CD8-positive, alpha-beta memory T cell (primary cell): Measurements from ENCODE around the gene UPK1A. TPM values are rescaled to one million over a fixed set of nuclear protein-coding genes. Genes with fewer than 3 reads are reported as not detected.

ENCODE experiments used
- CTCF ChIA-PET: fragments of 350-600 bp; sonication (Branson Sonifier 250); formaldehyde crosslinking; loops from one replicate; lab custom pipeline; 2021; ENCODE audit warnings: antibody characterized with exemption; lab: Charles Lee
- POLR2A ChIA-PET: fragments of 350-600 bp; sonication (Branson Sonifier 250); formaldehyde crosslinking; loops from one replicate; lab custom pipeline; 2021; ENCODE audit warnings: antibody characterized with exemption; lab: Charles Lee
- DNase-seq, 5 donors: peaks; one replicate each; pipeline versions ENCODE4 v3.0.0 to v3.0.0-alpha.2; 2020 to 2022; ENCODE audit warnings: mixed read lengths in 1 of 5
- H3K27ac ChIP-seq: one replicate; pipeline ENCODE4 v1.7.0; 2013; ENCODE audit warnings: low read depth, mild to moderate bottlenecking, low read length, moderate library complexity
- H3K27me3 ChIP-seq: 2 replicates; pipeline ENCODE4 v1.7.0; 2013; ENCODE audit warnings: low read length, mild to moderate bottlenecking; ENCODE audit not compliant: insufficient read depth, poor library complexity, severe bottlenecking
- H3K36me3 ChIP-seq: 2 replicates; pipeline ENCODE4 v1.7.0; 2013; ENCODE audit warnings: mild to moderate bottlenecking, low read length, moderate library complexity; ENCODE audit not compliant: insufficient read depth
- H3K4me1 ChIP-seq: 2 replicates; pipeline ENCODE4 v1.7.0; 2013; ENCODE audit warnings: mild to moderate bottlenecking, low read length, moderate library complexity; ENCODE audit not compliant: insufficient read depth
- H3K4me3 ChIP-seq: 2 replicates; pipeline ENCODE4 v1.7.0; 2013; ENCODE audit warnings: mild to moderate bottlenecking, low read length
- H3K9me3 ChIP-seq: 2 replicates; pipeline ENCODE4 v1.7.0; 2013; ENCODE audit warnings: mild to moderate bottlenecking, low read length
- H3K27ac Mint-ChIP-seq, 8 donors: one replicate each; pipeline ENCODE4 v1.8.0; 2020 to 2021; ENCODE audit warnings: mixed read lengths in 8 of 8, mild to moderate bottlenecking in 6 of 8, inconsistent platforms in 3 of 8, moderate library complexity in 3 of 8
- H3K27me3 Mint-ChIP-seq, 2 donors: one replicate each; pipeline ENCODE4 v1.8.0; 2020 to 2021; ENCODE audit warnings: mixed read lengths in 2 of 2, mild to moderate bottlenecking in 1 of 2, moderate library complexity in 1 of 2
- H3K36me3 Mint-ChIP-seq, 3 donors: one replicate each; pipeline ENCODE4 v1.8.0; 2020 to 2021; ENCODE audit warnings: mixed read lengths in 3 of 3, inconsistent platforms in 1 of 3, mild to moderate bottlenecking in 1 of 3
- H3K4me1 Mint-ChIP-seq, 3 donors: one replicate each; pipeline ENCODE4 v1.8.0; 2020 to 2021; ENCODE audit warnings: mixed read lengths in 3 of 3, inconsistent platforms in 1 of 3, mild to moderate bottlenecking in 1 of 3
- H3K4me3 Mint-ChIP-seq, 7 donors: one replicate each; pipeline ENCODE4 v1.8.0; 2020 to 2021; ENCODE audit warnings: mixed read lengths in 7 of 7, mild to moderate bottlenecking in 6 of 7, moderate library complexity in 4 of 7, inconsistent platforms in 2 of 7
- H3K9me3 Mint-ChIP-seq, 5 donors: one replicate each; pipeline ENCODE4 v1.8.0; 2020 to 2022; ENCODE audit warnings: mixed read lengths in 5 of 5, mild to moderate bottlenecking in 3 of 5, moderate library complexity in 2 of 5, inconsistent platforms in 1 of 5
- polyA plus RNA-seq: library from polyadenylated mRNA; unstranded; fragments of 300-500 nt; fragmentation: Illumina TruSeq; gene quantifications from one replicate; pipeline ENCODE4 v1.2.3, GENCODE V29; 2021
- total RNA-seq, 2 experiments: library from RNA; stranded (reverse); gene quantifications; one replicate each; pipeline ENCODE4 v1.2.3, GENCODE V29; 2021

UPK1A gene
- total and polyA plus RNA-seq, 3 experiments from 2014 or later, result 0.22 TPM; not detected in 2

- no peaks in the 10 kb centered on the region for H3K27me3 ChIP-seq
- H3K9me3 ChIP-seq, result no peaks in the 10 kb centered on the region
- ChIA-PET POLR2A (no interaction called here), CTCF (interaction anchor here (1.0 kb wide), 1 partner anchor 12 kb away, joined by 3 read pairs; no protein-coding TSS in a partner anchor)
- peak within 1 kb of the TSS in 6 of 8 donors; percentile 53 to 81 (median 68) for H3K27ac Mint-ChIP-seq
- peak within 1 kb of the TSS; percentile 31 for H3K27ac ChIP-seq
- H3K4me3 Mint-ChIP-seq, result peak within 1 kb of the TSS; percentile 59 to 93 (median 90)
- peak; percentile 37 to 75 (median 58) for DNase-seq
- H3K4me1 ChIP-seq, result peaks cover 29% of the 10 kb centered on the region
- H3K9me3 Mint-ChIP-seq, result no peaks in the 10 kb centered on the region
- H3K36me3 ChIP-seq, result peaks cover 11% of the 10 kb centered on the region
- H3K4me3 ChIP-seq, result no peak within 1 kb of the TSS
- H3K36me3 Mint-ChIP-seq, result peaks cover 0 to 19% (median 0%) of the 10 kb centered on the region in 3 donors
- H3K4me1 Mint-ChIP-seq, result peaks cover 24 to 33% (median 28%) of the 10 kb centered on the region in 3 donors
- H3K27me3 Mint-ChIP-seq, result no peaks in the 10 kb centered on the region
These were observed 24.7 kb upstream of the UPK1A start, which contains the start of gene ETV2 for GRCh38 chr19:35641515-35642151. Gene ETV2, plus strand, starts transcription at chr19:35641745. Its CDS starts 716 bp downstream, at chr19:35642461.

DNA sequence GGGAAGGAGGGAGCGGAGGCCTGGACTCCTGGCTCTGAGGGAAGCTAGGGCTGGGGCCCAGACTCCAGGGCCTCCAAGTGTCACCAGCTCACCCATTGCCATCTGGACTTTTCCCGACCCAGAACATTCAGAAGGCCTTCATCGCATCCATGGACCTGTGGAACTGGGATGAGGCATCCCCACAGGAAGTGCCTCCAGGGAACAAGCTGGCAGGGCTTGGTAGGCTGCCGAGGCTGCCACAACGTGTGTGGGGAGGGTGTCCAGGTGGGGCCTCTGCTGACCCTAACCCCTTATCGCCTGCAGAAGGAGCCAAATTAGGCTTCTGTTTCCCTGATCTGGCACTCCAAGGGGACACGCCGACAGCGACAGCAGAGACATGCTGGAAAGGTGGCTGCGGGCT lies 24.0 kb upstream of the UPK1A start:
- DNase-seq, result no peak
- H3K27ac Mint-ChIP-seq, result peak overlapping the region in 2 of 8 donors; percentile 10 to 81
- H3K36me3 Mint-ChIP-seq, result peaks cover 0 to 12% (median 0%) of the 10 kb centered on the region in 3 donors
- ChIA-PET CTCF (no interaction called here), POLR2A (no interaction called here)
- Histone ChIP-seq H3K4me1 (peaks cover 31% of the 10 kb centered on the region), H3K27ac (peak overlapping the region; percentile 31), H3K27me3 (no peaks in the 10 kb centered on the region), H3K9me3 (no peaks in the 10 kb centered on the region), H3K4me3 (no peak overlapping the region), H3K36me3 (peaks cover 4% of the 10 kb centered on the region)
- no peaks in the 10 kb centered on the region for H3K9me3 Mint-ChIP-seq
- no peaks in the 10 kb centered on the region for H3K27me3 Mint-ChIP-seq
- H3K4me1 Mint-ChIP-seq, result peaks cover 27 to 35% (median 29%) of the 10 kb centered on the region in 3 donors
- peak overlapping the region; percentile 48 to 93 (median 90) for H3K4me3 Mint-ChIP-seq

GRCh38 chr19:35642798-35643254 lies 23.5 kb upstream of the UPK1A start:
- H3K36me3 Mint-ChIP-seq, result peaks cover 0 to 7% (median 0%) of the 10 kb centered on the region in 3 donors
- DNase-seq, result no peak
- no peaks in the 10 kb centered on the region for H3K27me3 Mint-ChIP-seq
- peaks cover 29 to 36% (median 29%) of the 10 kb centered on the region in 3 donors for H3K4me1 Mint-ChIP-seq
- H3K27ac ChIP-seq, result peak overlapping the region; percentile 77
- H3K9me3 ChIP-seq, result no peaks in the 10 kb centered on the region
- H3K9me3 Mint-ChIP-seq, result no peaks in the 10 kb centered on the region
- peak overlapping the region; percentile 79 to 93 (median 90) for H3K4me3 Mint-ChIP-seq
- ChIA-PET POLR2A (no interaction called here), CTCF (no interaction called here)
- peak overlapping the region in 4 of 8 donors; percentile 19 to 78 (median 75) for H3K27ac Mint-ChIP-seq
- H3K27me3 ChIP-seq, result no peaks in the 10 kb centered on the region
- peaks cover 2% of the 10 kb centered on the region for H3K36me3 ChIP-seq
- H3K4me1 ChIP-seq, result peaks cover 36% of the 10 kb centered on the region
- H3K4me3 ChIP-seq, result peak overlapping the region; percentile 87

GRCh38 chr19:35643255-35644205 lies 22.8 kb upstream of the UPK1A start:
- ChIA-PET POLR2A (interaction anchor here (0.7 to 1.3 kb wide), 3 partner anchors 31 to 375 kb away, joined by 3 read pairs; partner anchors contain the start of genes HAUS5 and USF2), CTCF (interaction anchor here (0.9 kb wide), 1 partner anchor 104 kb away, joined by 3 read pairs; no protein-coding TSS in a partner anchor)
- no peaks in the 10 kb centered on the region for H3K36me3 ChIP-seq
- peak overlapping the region; percentile 78 to 96 (median 92) for H3K27ac Mint-ChIP-seq
- no peaks in the 10 kb centered on the region for H3K27me3 ChIP-seq
- peaks cover 38% of the 10 kb centered on the region for H3K4me1 ChIP-seq
- H3K36me3 Mint-ChIP-seq, result peaks cover 0 to 7% (median 0%) of the 10 kb centered on the region in 3 donors
- peak overlapping the region; percentile 87 for H3K4me3 ChIP-seq
- no peaks in the 10 kb centered on the region for H3K9me3 Mint-ChIP-seq
- H3K9me3 ChIP-seq, result no peaks in the 10 kb centered on the region
- H3K4me1 Mint-ChIP-seq, result peaks cover 36 to 43% (median 36%) of the 10 kb centered on the region in 3 donors
- peak overlapping the region; percentile 79 to 93 (median 90) for H3K4me3 Mint-ChIP-seq
- H3K27ac ChIP-seq, result peak overlapping the region; percentile 77
- H3K27me3 Mint-ChIP-seq, result no peaks in the 10 kb centered on the region
- peak; percentile 74 to 84 (median 77) for DNase-seq

DNA sequence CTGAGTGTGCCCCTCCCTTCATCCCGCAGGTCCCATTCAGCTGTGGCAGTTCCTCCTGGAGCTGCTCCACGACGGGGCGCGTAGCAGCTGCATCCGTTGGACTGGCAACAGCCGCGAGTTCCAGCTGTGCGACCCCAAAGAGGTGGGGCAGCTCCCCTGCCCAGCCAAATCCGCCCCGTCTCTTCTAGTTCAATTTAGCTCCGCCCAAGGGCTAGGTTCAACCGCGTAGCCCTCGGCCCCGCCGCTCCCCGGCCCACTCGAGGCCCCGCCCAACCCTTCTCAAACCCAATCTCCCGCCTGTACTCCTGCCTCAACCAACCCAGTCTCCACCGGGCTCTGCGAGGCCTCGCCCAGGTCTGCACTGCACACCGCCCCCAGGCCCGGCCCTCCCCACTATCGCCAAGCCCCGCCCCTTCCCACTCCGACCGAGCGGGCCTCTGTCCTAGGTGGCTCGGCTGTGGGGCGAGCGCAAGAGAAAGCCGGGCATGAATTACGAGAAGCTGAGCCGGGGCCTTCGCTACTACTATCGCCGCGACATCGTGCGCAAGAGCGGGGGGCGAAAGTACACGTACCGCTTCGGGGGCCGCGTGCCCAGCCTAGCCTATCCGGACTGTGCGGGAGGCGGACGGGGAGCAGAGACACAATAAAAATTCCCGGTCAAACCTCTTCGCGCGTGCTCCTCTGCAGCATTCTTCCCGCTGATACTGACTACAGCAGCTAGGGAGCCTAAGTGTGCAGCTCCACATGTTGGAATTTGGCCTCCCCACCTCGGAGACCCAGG lies 21.9 kb upstream of the UPK1A start:
- ChIA-PET POLR2A (interaction anchor here (0.7 to 1.3 kb wide), 3 partner anchors 32 to 376 kb away, joined by 3 read pairs; partner anchors contain the start of genes HAUS5 and USF2), CTCF (interaction anchor here (0.9 to 1.2 kb wide), 2 partner anchors 95 to 103 kb away, joined by 3 to 4 read pairs; no protein-coding TSS in a partner anchor)
- Histone ChIP-seq H3K27ac (peak overlapping the region; percentile 77), H3K9me3 (no peaks in the 10 kb centered on the region), H3K36me3 (no peaks in the 10 kb centered on the region), H3K4me1 (peaks cover 47% of the 10 kb centered on the region), H3K27me3 (no peaks in the 10 kb centered on the region), H3K4me3 (peak overlapping the region; percentile 87)
- Mint-ChIP-seq H3K36me3 (peaks cover 0 to 14% (median 0%) of the 10 kb centered on the region in 3 donors), H3K4me3 (peak overlapping the region; percentile 79 to 93 (median 90)), H3K4me1 (peaks cover 43 to 50% (median 44%) of the 10 kb centered on the region in 3 donors), H3K27ac (peak overlapping the region; percentile 78 to 96 (median 92)), H3K9me3 (no peaks in the 10 kb centered on the region), H3K27me3 (no peaks in the 10 kb centered on the region)
- peak; percentile 88 to 96 (median 95) for DNase-seq

DNA sequence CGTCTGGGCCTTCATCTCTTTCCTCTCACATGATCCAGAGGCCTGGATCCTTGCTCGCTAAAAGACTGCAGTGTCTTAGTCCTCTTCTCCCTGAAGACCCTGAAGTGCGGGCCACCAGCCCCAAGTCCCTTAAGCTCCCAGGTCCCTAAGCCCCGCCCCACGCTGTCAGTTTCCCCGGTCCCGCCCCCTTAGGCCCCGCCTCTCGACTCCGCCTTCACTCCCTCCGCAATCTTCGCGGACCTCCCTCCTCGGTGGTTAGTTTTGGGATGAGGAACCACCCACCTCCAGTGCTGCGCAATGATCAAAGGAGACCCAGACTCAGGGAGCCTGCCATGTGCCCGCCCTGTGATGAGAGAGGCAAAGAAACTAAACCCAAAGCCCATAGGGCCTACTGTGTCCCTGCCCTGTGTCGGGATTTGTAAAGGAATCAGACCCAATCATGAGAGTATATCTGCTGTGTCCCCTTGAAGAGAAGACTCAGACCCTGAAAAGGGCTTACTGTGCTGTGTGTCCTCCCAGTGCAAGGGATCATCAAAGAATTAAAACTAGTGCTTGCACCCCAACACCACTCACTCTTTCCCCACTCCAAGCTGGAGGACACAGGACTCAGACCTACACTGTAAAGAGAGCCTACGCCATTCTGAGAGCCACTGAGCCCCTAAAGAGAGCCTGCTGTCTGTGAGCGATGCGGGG lies 21.2 kb upstream of the UPK1A start:
- H3K27ac ChIP-seq, result peak overlapping the region; percentile 57
- H3K4me3 Mint-ChIP-seq, result peak overlapping the region; percentile 79 to 93 (median 90)
- H3K36me3 ChIP-seq, result no peaks in the 10 kb centered on the region
- H3K27me3 ChIP-seq, result no peaks in the 10 kb centered on the region
- no peaks in the 10 kb centered on the region for H3K9me3 ChIP-seq
- ChIA-PET POLR2A (no interaction called here), CTCF (interaction anchor here (1.2 kb wide), 1 partner anchor 96 kb away, joined by 4 read pairs; no protein-coding TSS in a partner anchor)
- H3K4me3 ChIP-seq, result peak overlapping the region; percentile 87
- H3K9me3 Mint-ChIP-seq, result no peaks in the 10 kb centered on the region
- H3K27me3 Mint-ChIP-seq, result no peaks in the 10 kb centered on the region
- H3K4me1 Mint-ChIP-seq, result peaks cover 44 to 55% (median 44%) of the 10 kb centered on the region in 3 donors
- peaks cover 0 to 15% (median 0%) of the 10 kb centered on the region in 3 donors for H3K36me3 Mint-ChIP-seq
- DNase-seq, result peak; percentile 39 to 74 (median 64)
- peak overlapping the region; percentile 78 to 96 (median 94) for H3K27ac Mint-ChIP-seq
- peaks cover 47% of the 10 kb centered on the region for H3K4me1 ChIP-seq
